Measurements from ENCODE around the gene CDIPT. TPM values are rescaled to one million over a fixed set of nuclear protein-coding genes. Genes with fewer than 3 reads are reported as not detected.

Gene CDIPT
- total and polyA plus RNA-seq, 2 of the 13 experiments (the other 11 are each of a cell fraction or from before 2014, with no cell fraction given) = 54.9 to 97.5 TPM

DNA sequence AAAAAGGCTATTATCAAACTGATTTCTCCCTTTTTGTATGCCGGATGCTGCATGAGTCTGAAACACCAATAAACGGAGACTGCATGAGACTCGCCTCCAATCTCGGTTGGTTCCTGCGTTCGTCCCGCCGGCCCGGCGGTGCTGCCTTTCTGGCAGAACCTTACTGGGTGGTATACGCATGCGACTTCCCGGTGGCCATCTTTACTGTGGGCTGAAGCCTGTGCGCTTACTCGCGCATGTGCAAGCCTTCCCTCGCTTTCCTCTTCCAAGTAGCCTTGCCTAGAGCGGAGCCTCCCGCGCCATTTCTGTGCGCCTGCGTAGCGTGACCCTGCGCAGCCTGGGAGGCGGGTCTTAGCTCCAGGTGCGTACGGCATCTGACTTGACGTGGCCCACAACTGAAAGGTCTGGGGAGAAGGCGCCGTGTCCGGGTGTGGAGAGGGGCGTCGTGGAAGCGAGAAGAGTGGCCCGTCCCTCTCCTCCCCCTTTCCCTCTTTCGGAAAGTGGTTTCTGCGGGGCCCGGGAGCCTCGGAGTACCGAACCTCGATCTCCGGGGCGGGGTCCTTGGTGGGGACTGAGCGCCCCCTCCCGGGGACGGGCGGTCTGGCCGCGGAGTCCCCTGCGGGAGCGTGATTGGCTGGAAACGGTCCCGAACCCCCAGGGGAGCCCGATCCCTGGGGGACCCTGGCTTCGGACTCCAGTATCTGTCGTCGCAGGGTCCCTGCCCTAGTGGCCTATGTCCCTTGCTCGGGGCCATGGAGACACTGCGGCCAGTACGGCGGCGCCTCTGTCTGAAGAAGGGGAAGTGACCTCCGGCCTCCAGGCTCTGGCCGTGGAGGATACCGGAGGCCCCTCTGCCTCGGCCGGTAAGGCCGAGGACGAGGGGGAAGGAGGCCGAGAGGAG lies 47.0 kb downstream of the CDIPT start, which contains the start of gene PAGR1 (continued):
- TF ChIP-seq KLF12 (CRISPR knock-in tag; IDR thresholded peaks at IDR 0.05; ENCODE audit: borderline replicate concordance) (peak; percentile 85; the same call in 1 of the 2 replicates), HOXA5 (CRISPR knock-in tag; IDR thresholded peaks at IDR 0.05) (peak; percentile 87), CHD4 (IDR thresholded peaks at IDR 0.05; ENCODE audit: borderline replicate concordance, low read length) (no peak), ZNF446 (CRISPR knock-in tag; IDR thresholded peaks at IDR 0.05) (peak; percentile 22; the same call in 1 of the 2 replicates), ZNF367 (CRISPR knock-in tag; IDR thresholded peaks at IDR 0.05; ENCODE audit: borderline replicate concordance) (no peak), HDAC2 (CRISPR knock-in tag; IDR thresholded peaks at IDR 0.05) (peak; percentile 75), TMF1 (CRISPR knock-in tag; IDR thresholded peaks at IDR 0.05; ENCODE audit: low read depth) (no peak; the same call in none of the 2 replicates), KDM2A (CRISPR knock-in tag; IDR thresholded peaks at IDR 0.05; ENCODE audit: borderline replicate concordance, low read depth) (peak; percentile 93), ISL2 (CRISPR knock-in tag; IDR thresholded peaks at IDR 0.05) (peak; percentile 67; the same call in 1 of the 2 replicates), ZNF614 (CRISPR knock-in tag; IDR thresholded peaks at IDR 0.05; ENCODE audit: borderline replicate concordance) (0 out of 2 replicates have a peak, but pooled peaks have one; percentile 64), NR3C1 (CRISPR knock-in tag; IDR thresholded peaks at IDR 0.05) (peak; percentile 34; the same call in 1 of the 2 replicates), ZNF530 (CRISPR knock-in tag; IDR thresholded peaks at IDR 0.05; ENCODE audit: low read depth) (no peak), SCMH1 (CRISPR knock-in tag; IDR thresholded peaks at IDR 0.05; ENCODE audit: borderline replicate concordance) (no peak), MATR3 (CRISPR knock-in tag; IDR thresholded peaks at IDR 0.05) (no peak), ZFP37 (CRISPR knock-in tag; IDR thresholded peaks at IDR 0.05; ENCODE audit: borderline replicate concordance) (no peak), FOXP1 (IDR thresholded peaks at IDR 0.05) (no peak), FOXP1 (CRISPR knock-in tag; IDR thresholded peaks at IDR 0.05) (no peak), FOXO1 (CRISPR knock-in tag; IDR thresholded peaks at IDR 0.05) (peak; percentile 57), ZNF780A (CRISPR knock-in tag; IDR thresholded peaks at IDR 0.05) (peak; percentile 43; the same call in 1 of the 2 replicates), RFX1 (IDR thresholded peaks at IDR 0.05) (no peak)
- TF ChIP-seq, protein P1, sequence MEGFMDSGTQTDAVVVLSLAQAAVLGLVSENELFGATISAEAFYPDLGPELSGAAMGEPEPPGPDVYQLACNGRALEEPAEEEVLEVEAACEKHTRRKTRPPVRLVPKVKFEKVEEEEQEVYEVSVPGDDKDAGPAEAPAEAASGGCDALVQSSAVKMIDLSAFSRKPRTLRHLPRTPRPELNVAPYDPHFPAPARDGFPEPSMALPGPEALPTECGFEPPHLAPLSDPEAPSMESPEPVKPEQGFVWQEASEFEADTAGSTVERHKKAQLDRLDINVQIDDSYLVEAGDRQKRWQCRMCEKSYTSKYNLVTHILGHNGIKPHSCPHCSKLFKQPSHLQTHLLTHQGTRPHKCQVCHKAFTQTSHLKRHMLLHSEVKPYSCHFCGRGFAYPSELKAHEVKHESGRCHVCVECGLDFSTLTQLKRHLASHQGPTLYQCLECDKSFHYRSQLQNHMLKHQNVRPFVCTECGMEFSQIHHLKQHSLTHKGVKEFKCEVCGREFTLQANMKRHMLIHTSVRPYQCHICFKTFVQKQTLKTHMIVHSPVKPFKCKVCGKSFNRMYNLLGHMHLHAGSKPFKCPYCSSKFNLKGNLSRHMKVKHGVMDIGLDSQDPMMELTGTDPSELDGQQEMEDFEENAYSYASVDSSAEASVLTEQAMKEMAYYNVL (CRISPR knock-in tag; IDR thresholded peaks at IDR 0.05; ENCODE audit: borderline replicate concordance) = peak; percentile 95
- TF ChIP-seq, protein P2, sequence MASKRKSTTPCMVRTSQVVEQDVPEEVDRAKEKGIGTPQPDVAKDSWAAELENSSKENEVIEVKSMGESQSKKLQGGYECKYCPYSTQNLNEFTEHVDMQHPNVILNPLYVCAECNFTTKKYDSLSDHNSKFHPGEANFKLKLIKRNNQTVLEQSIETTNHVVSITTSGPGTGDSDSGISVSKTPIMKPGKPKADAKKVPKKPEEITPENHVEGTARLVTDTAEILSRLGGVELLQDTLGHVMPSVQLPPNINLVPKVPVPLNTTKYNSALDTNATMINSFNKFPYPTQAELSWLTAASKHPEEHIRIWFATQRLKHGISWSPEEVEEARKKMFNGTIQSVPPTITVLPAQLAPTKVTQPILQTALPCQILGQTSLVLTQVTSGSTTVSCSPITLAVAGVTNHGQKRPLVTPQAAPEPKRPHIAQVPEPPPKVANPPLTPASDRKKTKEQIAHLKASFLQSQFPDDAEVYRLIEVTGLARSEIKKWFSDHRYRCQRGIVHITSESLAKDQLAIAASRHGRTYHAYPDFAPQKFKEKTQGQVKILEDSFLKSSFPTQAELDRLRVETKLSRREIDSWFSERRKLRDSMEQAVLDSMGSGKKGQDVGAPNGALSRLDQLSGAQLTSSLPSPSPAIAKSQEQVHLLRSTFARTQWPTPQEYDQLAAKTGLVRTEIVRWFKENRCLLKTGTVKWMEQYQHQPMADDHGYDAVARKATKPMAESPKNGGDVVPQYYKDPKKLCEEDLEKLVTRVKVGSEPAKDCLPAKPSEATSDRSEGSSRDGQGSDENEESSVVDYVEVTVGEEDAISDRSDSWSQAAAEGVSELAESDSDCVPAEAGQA (IDR thresholded peaks at IDR 0.05; ENCODE audit: low read depth) = peak; percentile 97
- TF ChIP-seq, protein P2 (CRISPR knock-in tag; IDR thresholded peaks at IDR 0.05; ENCODE audit: borderline replicate concordance) = no peak; the same call in 1 of the 2 replicates
